H1 (cell line): Measurements from ENCODE around the gene FAM53B. TPM values are rescaled to one million over a fixed set of nuclear protein-coding genes. Genes with fewer than 3 reads are reported as not detected.

Experiments used
- ATF3 ChIP-seq: IDR thresholded peaks from 2 replicates; pipeline ENCODE4 v1.6.1; 2011; ENCODE audit warnings: low read depth, mild to moderate bottlenecking, low read length; ENCODE audit not compliant: insufficient read depth
- BACH1 ChIP-seq: IDR thresholded peaks from 2 replicates; pipeline ENCODE4 v1.6.1; 2012; ENCODE audit warnings: low read length, improper control_type of control experiment
- KDM4A ChIP-seq: IDR thresholded peaks from one replicate; pipeline ENCODE4 v1.7.1; 2012; ENCODE audit warnings: low read depth, mild to moderate bottlenecking, moderate library complexity, low read length, inconsistent platforms; ENCODE audit not compliant: severe bottlenecking
- MAFK ChIP-seq: IDR thresholded peaks from 2 replicates; pipeline ENCODE4 v1.6.1; 2012; ENCODE audit warnings: low read depth, mild to moderate bottlenecking, improper control_type of control experiment, low read length
- MAX ChIP-seq: IDR thresholded peaks from 2 replicates; pipeline ENCODE4 v1.6.1; 2012; ENCODE audit warnings: inconsistent platforms
- RXRA ChIP-seq: IDR thresholded peaks from 2 replicates; pipeline ENCODE4 v1.6.1; 2011; ENCODE audit warnings: low read depth, mild to moderate bottlenecking, low read length, moderate library complexity; ENCODE audit not compliant: insufficient read depth
- SIN3A ChIP-seq, 2 experiments: IDR thresholded peaks in 1 of 2; conservative IDR thresholded peaks in 1 of 2; 2 replicates each; pipeline ENCODE4 v1.6.1; 2011 to 2012; ENCODE audit warnings: low read length in 2 of 2, improper control_type of control experiment in 1 of 2, low read depth in 1 of 2, mild to moderate bottlenecking in 1 of 2
- TBP ChIP-seq: IDR thresholded peaks from 2 replicates; pipeline ENCODE4 v1.6.1; 2011; ENCODE audit warnings: low read depth, low read length, improper control_type of control experiment
- polyA plus RNA-seq, 7 experiments: library from polyadenylated mRNA; depleted of rRNA in 3 of 7; stranded (reverse) in 5 of 7; unstranded in 2 of 7; fragments of >200 nt in 5 of 7; fragments of 200-250 nt in 2 of 7; gene quantifications; 1 replicate in 5 of 7; 2 replicates in 1 of 7; 4 replicates in 1 of 7; pipeline versions ENCODE4 v1.2.1 to v1.2.3, GENCODE V29; 2011 to 2013; ENCODE audit warnings: missing spikeins in 2 of 7, mixed read lengths in 2 of 7
- total RNA-seq: library from RNA; stranded (reverse); fragmentation: NEBNext Ultra II Directional; extraction: Animal tissue kit (Norgen Biotek cat#: 25700); gene quantifications from 2 replicates; pipeline ENCODE4 v1.2.1, GENCODE V29; 2021
- TF ChIP-seq, protein P1 (sequence below): fragments of 300-600 bp; sonication (generic); IDR thresholded peaks from 2 replicates; pipeline ENCODE4 v1.7.1; 2012; ENCODE audit warnings: low read length, moderate library complexity, mild to moderate bottlenecking, inconsistent platforms; ENCODE audit not compliant: insufficient replicate concordance

Gene FAM53B
- total and polyA plus RNA-seq, 2 of the 8 experiments (the other 6 are each of a cell fraction or from before 2014, with no cell fraction given): 5.3 to 14.4 TPM

- TF ChIP-seq, protein P1, sequence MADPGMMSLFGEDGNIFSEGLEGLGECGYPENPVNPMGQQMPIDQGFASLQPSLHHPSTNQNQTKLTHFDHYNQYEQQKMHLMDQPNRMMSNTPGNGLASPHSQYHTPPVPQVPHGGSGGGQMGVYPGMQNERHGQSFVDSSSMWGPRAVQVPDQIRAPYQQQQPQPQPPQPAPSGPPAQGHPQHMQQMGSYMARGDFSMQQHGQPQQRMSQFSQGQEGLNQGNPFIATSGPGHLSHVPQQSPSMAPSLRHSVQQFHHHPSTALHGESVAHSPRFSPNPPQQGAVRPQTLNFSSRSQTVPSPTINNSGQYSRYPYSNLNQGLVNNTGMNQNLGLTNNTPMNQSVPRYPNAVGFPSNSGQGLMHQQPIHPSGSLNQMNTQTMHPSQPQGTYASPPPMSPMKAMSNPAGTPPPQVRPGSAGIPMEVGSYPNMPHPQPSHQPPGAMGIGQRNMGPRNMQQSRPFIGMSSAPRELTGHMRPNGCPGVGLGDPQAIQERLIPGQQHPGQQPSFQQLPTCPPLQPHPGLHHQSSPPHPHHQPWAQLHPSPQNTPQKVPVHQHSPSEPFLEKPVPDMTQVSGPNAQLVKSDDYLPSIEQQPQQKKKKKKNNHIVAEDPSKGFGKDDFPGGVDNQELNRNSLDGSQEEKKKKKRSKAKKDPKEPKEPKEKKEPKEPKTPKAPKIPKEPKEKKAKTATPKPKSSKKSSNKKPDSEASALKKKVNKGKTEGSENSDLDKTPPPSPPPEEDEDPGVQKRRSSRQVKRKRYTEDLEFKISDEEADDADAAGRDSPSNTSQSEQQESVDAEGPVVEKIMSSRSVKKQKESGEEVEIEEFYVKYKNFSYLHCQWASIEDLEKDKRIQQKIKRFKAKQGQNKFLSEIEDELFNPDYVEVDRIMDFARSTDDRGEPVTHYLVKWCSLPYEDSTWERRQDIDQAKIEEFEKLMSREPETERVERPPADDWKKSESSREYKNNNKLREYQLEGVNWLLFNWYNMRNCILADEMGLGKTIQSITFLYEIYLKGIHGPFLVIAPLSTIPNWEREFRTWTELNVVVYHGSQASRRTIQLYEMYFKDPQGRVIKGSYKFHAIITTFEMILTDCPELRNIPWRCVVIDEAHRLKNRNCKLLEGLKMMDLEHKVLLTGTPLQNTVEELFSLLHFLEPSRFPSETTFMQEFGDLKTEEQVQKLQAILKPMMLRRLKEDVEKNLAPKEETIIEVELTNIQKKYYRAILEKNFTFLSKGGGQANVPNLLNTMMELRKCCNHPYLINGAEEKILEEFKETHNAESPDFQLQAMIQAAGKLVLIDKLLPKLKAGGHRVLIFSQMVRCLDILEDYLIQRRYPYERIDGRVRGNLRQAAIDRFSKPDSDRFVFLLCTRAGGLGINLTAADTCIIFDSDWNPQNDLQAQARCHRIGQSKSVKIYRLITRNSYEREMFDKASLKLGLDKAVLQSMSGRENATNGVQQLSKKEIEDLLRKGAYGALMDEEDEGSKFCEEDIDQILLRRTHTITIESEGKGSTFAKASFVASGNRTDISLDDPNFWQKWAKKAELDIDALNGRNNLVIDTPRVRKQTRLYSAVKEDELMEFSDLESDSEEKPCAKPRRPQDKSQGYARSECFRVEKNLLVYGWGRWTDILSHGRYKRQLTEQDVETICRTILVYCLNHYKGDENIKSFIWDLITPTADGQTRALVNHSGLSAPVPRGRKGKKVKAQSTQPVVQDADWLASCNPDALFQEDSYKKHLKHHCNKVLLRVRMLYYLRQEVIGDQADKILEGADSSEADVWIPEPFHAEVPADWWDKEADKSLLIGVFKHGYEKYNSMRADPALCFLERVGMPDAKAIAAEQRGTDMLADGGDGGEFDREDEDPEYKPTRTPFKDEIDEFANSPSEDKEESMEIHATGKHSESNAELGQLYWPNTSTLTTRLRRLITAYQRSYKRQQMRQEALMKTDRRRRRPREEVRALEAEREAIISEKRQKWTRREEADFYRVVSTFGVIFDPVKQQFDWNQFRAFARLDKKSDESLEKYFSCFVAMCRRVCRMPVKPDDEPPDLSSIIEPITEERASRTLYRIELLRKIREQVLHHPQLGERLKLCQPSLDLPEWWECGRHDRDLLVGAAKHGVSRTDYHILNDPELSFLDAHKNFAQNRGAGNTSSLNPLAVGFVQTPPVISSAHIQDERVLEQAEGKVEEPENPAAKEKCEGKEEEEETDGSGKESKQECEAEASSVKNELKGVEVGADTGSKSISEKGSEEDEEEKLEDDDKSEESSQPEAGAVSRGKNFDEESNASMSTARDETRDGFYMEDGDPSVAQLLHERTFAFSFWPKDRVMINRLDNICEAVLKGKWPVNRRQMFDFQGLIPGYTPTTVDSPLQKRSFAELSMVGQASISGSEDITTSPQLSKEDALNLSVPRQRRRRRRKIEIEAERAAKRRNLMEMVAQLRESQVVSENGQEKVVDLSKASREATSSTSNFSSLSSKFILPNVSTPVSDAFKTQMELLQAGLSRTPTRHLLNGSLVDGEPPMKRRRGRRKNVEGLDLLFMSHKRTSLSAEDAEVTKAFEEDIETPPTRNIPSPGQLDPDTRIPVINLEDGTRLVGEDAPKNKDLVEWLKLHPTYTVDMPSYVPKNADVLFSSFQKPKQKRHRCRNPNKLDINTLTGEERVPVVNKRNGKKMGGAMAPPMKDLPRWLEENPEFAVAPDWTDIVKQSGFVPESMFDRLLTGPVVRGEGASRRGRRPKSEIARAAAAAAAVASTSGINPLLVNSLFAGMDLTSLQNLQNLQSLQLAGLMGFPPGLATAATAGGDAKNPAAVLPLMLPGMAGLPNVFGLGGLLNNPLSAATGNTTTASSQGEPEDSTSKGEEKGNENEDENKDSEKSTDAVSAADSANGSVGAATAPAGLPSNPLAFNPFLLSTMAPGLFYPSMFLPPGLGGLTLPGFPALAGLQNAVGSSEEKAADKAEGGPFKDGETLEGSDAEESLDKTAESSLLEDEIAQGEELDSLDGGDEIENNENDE: no peak
- TF ChIP-seq TBP (no peak), ATF3 (no peak), MAX (no peak), SIN3A (conservative IDR thresholded peaks at IDR 0.05 in 1 of 2, IDR thresholded peaks at IDR 0.05 in 1 of 2; ENCODE audit: low read depth in 1 of 2, low read length in 2 of 2) (no peak), RXRA (no peak), BACH1 (no peak), KDM4A (no peak), MAFK (no peak)
Measured at GRCh38 chr10:124762281-124762680, 18.1 kb upstream of the FAM53B start (continued).
